ENCODE data around the gene NPC1. TPM values are rescaled to one million over a fixed set of nuclear protein-coding genes. Genes with fewer than 3 reads are reported as not detected.
A peak's percentile ranks its signal among the peaks of the same experiment; 100 is the strongest.

The NPC1 gene
- total and polyA plus RNA-seq, 2 donors (not counting 3 experiments of a cell fraction or from before 2014, with no cell fraction given): 40.6 to 45.2 TPM

- no peaks in the 10 kb centered on the region for H3K79me2 ChIP-seq (ENCODE audit: control insufficient read depth, insufficient read depth, low read length)
- peak overlapping the region; percentile 7 for H3K4me2 ChIP-seq (ENCODE audit: insufficient read depth, low read length)
- dilution Hi-C loops (cut with MboI; ENCODE audit: extremely low pct_ligation_motif_present, low sequenced_read_pairs): no loop called here
- H3K9ac ChIP-seq (replicated peaks; ENCODE audit: extremely low read depth, insufficient read depth, low read length): no peak overlapping the region
- H4K20me1 ChIP-seq (replicated peaks; ENCODE audit: control insufficient read depth, extremely low read depth, insufficient read depth, low read length): no peaks in the 10 kb centered on the region
- H3K4me1 ChIP-seq (ENCODE audit: control insufficient read depth, extremely low read depth, insufficient read depth, low read length): peaks cover 11% of the 10 kb centered on the region
- no TSS peak for BruUV-seq (replicated peaks)
- no peaks in the 10 kb centered on the region for H3K9me3 ChIP-seq (replicated peaks; ENCODE audit: control insufficient read depth, insufficient read depth, low read length)
- H3K27ac ChIP-seq (ENCODE audit: insufficient read depth, low read depth, low read length): peak overlapping the region; percentile 72
- H2AFZ ChIP-seq (ENCODE audit: low read depth, low read length): peak overlapping the region; percentile 36
- no peaks in the 10 kb centered on the region for H3K36me3 ChIP-seq (ENCODE audit: control insufficient read depth in 2 of 2, extremely low read depth in 1 of 2, insufficient read depth in 2 of 2, low read length in 2 of 2)
- FAIRE-seq (peak; percentile 94), DNase-seq (ENCODE audit: low read depth, low spot score) (peak; percentile 72)
- H3K27me3 ChIP-seq (ENCODE audit: control insufficient read depth in 2 of 2, insufficient read depth in 2 of 2, low read length in 2 of 2): no peaks in the 10 kb centered on the region
- POLR2A ChIA-PET: no interaction called here
- intact Hi-C loops (cut with micrococcal nuclease): no loop called here
- H3K9me1 ChIP-seq (replicated peaks; ENCODE audit: control insufficient read depth, extremely low read depth, insufficient read depth, low read length): no peaks in the 10 kb centered on the region
- CTCF ChIA-PET: interaction anchor here (1.0 kb wide), 1 partner anchor 109 kb away, joined by 3 read pairs; no protein-coding TSS in a partner anchor
- no peak overlapping the region for H3K4me3 ChIP-seq (replicated peaks in 1 of 3; ENCODE audit: insufficient read depth in 1 of 3, low read depth in 1 of 3, low read length in 3 of 3)
- no peak for TF ChIP-seq POLR2A (IDR thresholded peaks at IDR 0.05; ENCODE audit: low read depth, low read length)
- peak; percentile 62 for TF ChIP-seq POLR2AphosphoS5 (IDR thresholded peaks at IDR 0.05; ENCODE audit: insufficient read depth, low read depth, low read length)
- no peak for TF ChIP-seq MAX (IDR thresholded peaks at IDR 0.05; ENCODE audit: insufficient read depth, insufficient read length)
- TF ChIP-seq FOS (IDR thresholded peaks at IDR 0.05; ENCODE audit: borderline replicate concordance, insufficient read depth, low read length): peak; percentile 93
- no peak for TF ChIP-seq MYC (IDR thresholded peaks at IDR 0.05; ENCODE audit: low read depth, low read length)
- no peak for TF ChIP-seq EZH2 (IDR thresholded peaks at IDR 0.05; ENCODE audit: borderline replicate concordance, low read depth, low read length, severe bottlenecking)
- peak; percentile 75 for TF ChIP-seq JUN (IDR thresholded peaks at IDR 0.05; ENCODE audit: borderline replicate concordance, insufficient read depth, insufficient read length, low read depth)
- no peak for TF ChIP-seq CTCF (IDR thresholded peaks at IDR 0.05; ENCODE audit: extremely low read depth in 1 of 2, insufficient read depth in 1 of 2, low read depth in 1 of 2, low read length in 2 of 2)
- TF ChIP-seq GATA2 (IDR thresholded peaks at IDR 0.05; ENCODE audit: insufficient read depth, insufficient read length, low read depth, low read length): no peak
These were observed 7.4 kb upstream of the NPC1 start for GRCh38 chr18:23593720-23594119.

Data from endothelial cell of umbilical vein (primary cell).